ENCODE measurements around the gene GUCA1C.

The GUCA1C gene, protein sequence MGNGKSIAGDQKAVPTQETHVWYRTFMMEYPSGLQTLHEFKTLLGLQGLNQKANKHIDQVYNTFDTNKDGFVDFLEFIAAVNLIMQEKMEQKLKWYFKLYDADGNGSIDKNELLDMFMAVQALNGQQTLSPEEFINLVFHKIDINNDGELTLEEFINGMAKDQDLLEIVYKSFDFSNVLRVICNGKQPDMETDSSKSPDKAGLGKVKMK

GRCh38 chr3:108953700-108954099, at the start of gene GUCA1C:
GUCA1C (minus strand) TSS chr3:108953879; CDS start chr3:108953762, 117 bp downstream.
- Histone ChIP-seq H3K27ac (ENCODE audit: low read depth, low read length) (no peak within 1 kb of the TSS), H3K36me3 (ENCODE audit: control insufficient read depth in 1 of 2, insufficient read depth in 2 of 2, low read length in 2 of 2) (no peaks in the 10 kb centered on the region), H3K27me3 (ENCODE audit: control insufficient read depth in 1 of 2, insufficient read depth in 2 of 2, low read length in 2 of 2) (no peaks in the 10 kb centered on the region), H3K4me1 (ENCODE audit: control insufficient read depth in 1 of 2, insufficient read depth in 2 of 2, low read length in 2 of 2) (no peaks in the 10 kb centered on the region), H3K9ac (ENCODE audit: low read depth in 1 of 2, low read length in 2 of 2) (no peak within 1 kb of the TSS), H3K9me3 (ENCODE audit: control insufficient read depth in 1 of 2, low read length in 2 of 2) (no peaks in the 10 kb centered on the region), H3K4me3 (ENCODE audit: low read depth in 1 of 2, low read length in 2 of 2) (no peak within 1 kb of the TSS)

DNA sequence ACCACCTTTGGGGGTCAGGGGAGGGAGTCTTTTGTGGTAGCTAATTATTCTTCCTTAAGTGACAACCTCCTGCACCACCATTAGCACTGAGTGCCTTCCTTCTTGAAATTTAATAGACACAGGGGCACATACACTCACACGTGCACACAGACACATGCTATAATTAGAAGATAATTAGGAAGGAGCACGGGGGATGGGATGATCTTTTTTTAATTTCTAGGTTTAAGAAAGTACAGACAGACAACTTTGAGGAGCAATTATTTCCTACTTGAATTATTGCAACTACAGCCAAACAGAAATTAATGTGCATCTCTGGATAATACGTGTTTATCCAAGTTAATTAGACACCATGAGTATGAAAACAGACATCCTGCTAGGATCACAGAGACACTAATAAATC, 44.8 kb upstream of the GUCA1C start:
- Histone ChIP-seq H3K9me3 (ENCODE audit: control insufficient read depth in 1 of 2, low read length in 2 of 2) (no peaks in the 10 kb centered on the region), H3K4me1 (ENCODE audit: control insufficient read depth in 1 of 2, insufficient read depth in 2 of 2, low read length in 2 of 2) (no peaks in the 10 kb centered on the region), H3K27me3 (ENCODE audit: control insufficient read depth in 1 of 2, insufficient read depth in 2 of 2, low read length in 2 of 2) (no peaks in the 10 kb centered on the region), H3K9ac (ENCODE audit: low read depth in 1 of 2, low read length in 2 of 2) (no peak overlapping the region), H3K27ac (ENCODE audit: low read depth, low read length) (no peak overlapping the region), H3K36me3 (ENCODE audit: control insufficient read depth in 1 of 2, insufficient read depth in 2 of 2, low read length in 2 of 2) (no peaks in the 10 kb centered on the region), H3K4me3 (ENCODE audit: low read depth in 1 of 2, low read length in 2 of 2) (no peak overlapping the region)

- H3K9ac ChIP-seq (ENCODE audit: low read depth in 1 of 2, low read length in 2 of 2) = no peak overlapping the region
- no peaks in the 10 kb centered on the region for H3K36me3 ChIP-seq (ENCODE audit: control insufficient read depth in 1 of 2, insufficient read depth in 2 of 2, low read length in 2 of 2)
- no peak overlapping the region for H3K4me3 ChIP-seq (ENCODE audit: low read depth in 1 of 2, low read length in 2 of 2)
- H3K27me3 ChIP-seq (ENCODE audit: control insufficient read depth in 1 of 2, insufficient read depth in 2 of 2, low read length in 2 of 2) = no peaks in the 10 kb centered on the region
- H3K27ac ChIP-seq (ENCODE audit: low read depth, low read length) = no peak overlapping the region
- H3K9me3 ChIP-seq (ENCODE audit: control insufficient read depth in 1 of 2, low read length in 2 of 2) = no peaks in the 10 kb centered on the region
- no peaks in the 10 kb centered on the region for H3K4me1 ChIP-seq (ENCODE audit: control insufficient read depth in 1 of 2, insufficient read depth in 2 of 2, low read length in 2 of 2)
These were observed 32.2 kb upstream of the GUCA1C start for GRCh38 chr3:108985844-108986243.

GRCh38 chr3:108983051-108983450, 29.4 kb upstream of the GUCA1C start:
- no peak overlapping the region for H3K27ac ChIP-seq (ENCODE audit: low read depth, low read length)
- no peak overlapping the region for H3K9ac ChIP-seq (ENCODE audit: low read depth in 1 of 2, low read length in 2 of 2)
- H3K9me3 ChIP-seq (ENCODE audit: control insufficient read depth in 1 of 2, low read length in 2 of 2) = no peaks in the 10 kb centered on the region
- no peaks in the 10 kb centered on the region for H3K36me3 ChIP-seq (ENCODE audit: control insufficient read depth in 1 of 2, insufficient read depth in 2 of 2, low read length in 2 of 2)
- H3K27me3 ChIP-seq (ENCODE audit: control insufficient read depth in 1 of 2, insufficient read depth in 2 of 2, low read length in 2 of 2) = no peaks in the 10 kb centered on the region
- no peaks in the 10 kb centered on the region for H3K4me1 ChIP-seq (ENCODE audit: control insufficient read depth in 1 of 2, insufficient read depth in 2 of 2, low read length in 2 of 2)
- H3K4me3 ChIP-seq (ENCODE audit: low read depth in 1 of 2, low read length in 2 of 2) = no peak overlapping the region

DNA sequence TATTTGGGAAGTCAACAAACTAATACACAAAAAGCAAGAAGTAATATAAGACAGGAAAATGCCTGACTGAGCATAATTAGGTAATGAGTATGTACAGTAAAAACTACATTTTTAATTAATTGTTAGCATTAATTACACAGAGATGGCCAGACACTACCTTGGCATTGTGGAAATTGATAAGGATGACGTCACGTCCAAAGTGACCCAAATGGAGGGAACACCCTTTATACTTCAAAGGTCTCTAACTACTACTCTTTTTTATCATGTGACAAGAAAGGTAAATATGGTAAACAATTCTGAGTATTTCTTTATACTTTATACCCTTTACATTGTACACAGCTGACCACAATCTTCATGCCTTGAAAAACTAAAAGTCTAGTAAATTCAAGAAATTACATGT, 22.4 kb upstream of the GUCA1C start:
- H3K9me3 ChIP-seq (ENCODE audit: control insufficient read depth in 1 of 2, low read length in 2 of 2) = no peaks in the 10 kb centered on the region
- no peak overlapping the region for H3K27ac ChIP-seq (ENCODE audit: low read depth, low read length)
- no peak overlapping the region for H3K4me3 ChIP-seq (ENCODE audit: low read depth in 1 of 2, low read length in 2 of 2)
- H3K4me1 ChIP-seq (ENCODE audit: control insufficient read depth in 1 of 2, insufficient read depth in 2 of 2, low read length in 2 of 2) = no peaks in the 10 kb centered on the region
- no peak overlapping the region for H3K9ac ChIP-seq (ENCODE audit: low read depth in 1 of 2, low read length in 2 of 2)
- H3K36me3 ChIP-seq (ENCODE audit: control insufficient read depth in 1 of 2, insufficient read depth in 2 of 2, low read length in 2 of 2) = no peaks in the 10 kb centered on the region
- no peaks in the 10 kb centered on the region for H3K27me3 ChIP-seq (ENCODE audit: control insufficient read depth in 1 of 2, insufficient read depth in 2 of 2, low read length in 2 of 2)

DNA sequence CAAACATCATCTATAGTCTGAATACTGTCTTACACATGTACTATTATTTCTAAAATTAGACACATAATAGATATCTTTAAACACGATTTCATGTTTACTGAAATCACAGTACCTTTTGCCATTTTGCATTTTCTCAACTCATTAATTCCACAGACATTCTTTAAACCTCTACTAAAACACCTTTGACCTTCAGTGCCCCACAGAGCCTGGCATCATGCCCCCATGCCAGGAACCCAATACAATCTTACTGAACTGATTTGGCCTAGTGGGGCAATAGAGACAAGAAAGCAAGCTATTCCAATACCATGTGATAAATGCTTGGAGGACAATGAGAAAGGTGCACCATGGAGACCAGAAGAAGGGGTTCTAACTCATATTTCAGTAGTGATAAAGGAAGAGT, 19.3 kb upstream of the GUCA1C start:
- no peaks in the 10 kb centered on the region for H3K27me3 ChIP-seq (ENCODE audit: control insufficient read depth in 1 of 2, insufficient read depth in 2 of 2, low read length in 2 of 2)
- H3K36me3 ChIP-seq (ENCODE audit: control insufficient read depth in 1 of 2, insufficient read depth in 2 of 2, low read length in 2 of 2) = no peaks in the 10 kb centered on the region
- H3K4me1 ChIP-seq (ENCODE audit: control insufficient read depth in 1 of 2, insufficient read depth in 2 of 2, low read length in 2 of 2) = no peaks in the 10 kb centered on the region
- no peak overlapping the region for H3K9ac ChIP-seq (ENCODE audit: low read depth in 1 of 2, low read length in 2 of 2)
- H3K9me3 ChIP-seq (ENCODE audit: control insufficient read depth in 1 of 2, low read length in 2 of 2) = no peaks in the 10 kb centered on the region
- no peak overlapping the region for H3K4me3 ChIP-seq (ENCODE audit: low read depth in 1 of 2, low read length in 2 of 2)
- no peak overlapping the region for H3K27ac ChIP-seq (ENCODE audit: low read depth, low read length)

DNA sequence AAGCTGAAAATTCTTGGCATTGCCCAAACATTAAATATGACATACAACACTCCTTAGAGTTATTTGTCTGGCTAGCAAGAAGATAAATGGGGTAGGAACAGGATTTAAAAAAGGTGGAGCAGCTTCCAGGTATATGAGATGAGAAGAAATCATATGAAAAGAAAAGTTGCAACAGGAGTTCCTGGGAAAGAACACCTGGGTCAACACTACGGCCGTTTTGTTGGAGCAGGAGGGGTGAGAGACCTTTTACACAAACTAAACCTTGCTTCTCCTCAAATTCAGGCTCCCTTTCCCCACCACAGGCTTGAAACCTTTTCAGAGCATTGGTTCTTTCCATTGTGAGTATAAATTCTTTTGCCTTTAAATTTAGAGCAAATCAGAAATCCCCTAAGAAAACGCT, 18.8 kb upstream of the GUCA1C start:
- no peaks in the 10 kb centered on the region for H3K27me3 ChIP-seq (ENCODE audit: control insufficient read depth in 1 of 2, insufficient read depth in 2 of 2, low read length in 2 of 2)
- no peaks in the 10 kb centered on the region for H3K4me1 ChIP-seq (ENCODE audit: control insufficient read depth in 1 of 2, insufficient read depth in 2 of 2, low read length in 2 of 2)
- no peaks in the 10 kb centered on the region for H3K36me3 ChIP-seq (ENCODE audit: control insufficient read depth in 1 of 2, insufficient read depth in 2 of 2, low read length in 2 of 2)
- no peaks in the 10 kb centered on the region for H3K9me3 ChIP-seq (ENCODE audit: control insufficient read depth in 1 of 2, low read length in 2 of 2)
- H3K27ac ChIP-seq (ENCODE audit: low read depth, low read length) = no peak overlapping the region
- H3K9ac ChIP-seq (ENCODE audit: low read depth in 1 of 2, low read length in 2 of 2) = no peak overlapping the region
- no peak overlapping the region for H3K4me3 ChIP-seq (ENCODE audit: low read depth in 1 of 2, low read length in 2 of 2)

GRCh38 chr3:108970561-108970960, 16.9 kb upstream of the GUCA1C start:
- no peaks in the 10 kb centered on the region for H3K27me3 ChIP-seq (ENCODE audit: control insufficient read depth in 1 of 2, insufficient read depth in 2 of 2, low read length in 2 of 2)
- H3K4me1 ChIP-seq (ENCODE audit: control insufficient read depth in 1 of 2, insufficient read depth in 2 of 2, low read length in 2 of 2) = no peaks in the 10 kb centered on the region
- H3K9ac ChIP-seq (ENCODE audit: low read depth in 1 of 2, low read length in 2 of 2) = no peak overlapping the region
- no peak overlapping the region for H3K27ac ChIP-seq (ENCODE audit: low read depth, low read length)
- no peaks in the 10 kb centered on the region for H3K36me3 ChIP-seq (ENCODE audit: control insufficient read depth in 1 of 2, insufficient read depth in 2 of 2, low read length in 2 of 2)
- no peak overlapping the region for H3K4me3 ChIP-seq (ENCODE audit: low read depth in 1 of 2, low read length in 2 of 2)
- no peaks in the 10 kb centered on the region for H3K9me3 ChIP-seq (ENCODE audit: control insufficient read depth in 1 of 2, low read length in 2 of 2)

- H3K27ac ChIP-seq (ENCODE audit: low read depth, low read length) = no peak overlapping the region
- no peaks in the 10 kb centered on the region for H3K27me3 ChIP-seq (ENCODE audit: control insufficient read depth in 1 of 2, insufficient read depth in 2 of 2, low read length in 2 of 2)
- no peaks in the 10 kb centered on the region for H3K9me3 ChIP-seq (ENCODE audit: control insufficient read depth in 1 of 2, low read length in 2 of 2)
- H3K9ac ChIP-seq (ENCODE audit: low read depth in 1 of 2, low read length in 2 of 2) = no peak overlapping the region
- no peak overlapping the region for H3K4me3 ChIP-seq (ENCODE audit: low read depth in 1 of 2, low read length in 2 of 2)
- no peaks in the 10 kb centered on the region for H3K36me3 ChIP-seq (ENCODE audit: control insufficient read depth in 1 of 2, insufficient read depth in 2 of 2, low read length in 2 of 2)
- H3K4me1 ChIP-seq (ENCODE audit: control insufficient read depth in 1 of 2, insufficient read depth in 2 of 2, low read length in 2 of 2) = no peaks in the 10 kb centered on the region
These were observed 13.1 kb upstream of the GUCA1C start for GRCh38 chr3:108966773-108967172.

GRCh38 chr3:108959017-108959416, 5.3 kb upstream of the GUCA1C start:
- H3K27ac ChIP-seq (ENCODE audit: low read depth, low read length) = no peak overlapping the region
- H3K4me3 ChIP-seq (ENCODE audit: low read depth in 1 of 2, low read length in 2 of 2) = no peak overlapping the region
- H3K36me3 ChIP-seq (ENCODE audit: control insufficient read depth in 1 of 2, insufficient read depth in 2 of 2, low read length in 2 of 2) = no peaks in the 10 kb centered on the region
- H3K27me3 ChIP-seq (ENCODE audit: control insufficient read depth in 1 of 2, insufficient read depth in 2 of 2, low read length in 2 of 2) = no peaks in the 10 kb centered on the region
- no peaks in the 10 kb centered on the region for H3K4me1 ChIP-seq (ENCODE audit: control insufficient read depth in 1 of 2, insufficient read depth in 2 of 2, low read length in 2 of 2)
- no peak overlapping the region for H3K9ac ChIP-seq (ENCODE audit: low read depth in 1 of 2, low read length in 2 of 2)
- H3K9me3 ChIP-seq (ENCODE audit: control insufficient read depth in 1 of 2, low read length in 2 of 2) = no peaks in the 10 kb centered on the region

DNA sequence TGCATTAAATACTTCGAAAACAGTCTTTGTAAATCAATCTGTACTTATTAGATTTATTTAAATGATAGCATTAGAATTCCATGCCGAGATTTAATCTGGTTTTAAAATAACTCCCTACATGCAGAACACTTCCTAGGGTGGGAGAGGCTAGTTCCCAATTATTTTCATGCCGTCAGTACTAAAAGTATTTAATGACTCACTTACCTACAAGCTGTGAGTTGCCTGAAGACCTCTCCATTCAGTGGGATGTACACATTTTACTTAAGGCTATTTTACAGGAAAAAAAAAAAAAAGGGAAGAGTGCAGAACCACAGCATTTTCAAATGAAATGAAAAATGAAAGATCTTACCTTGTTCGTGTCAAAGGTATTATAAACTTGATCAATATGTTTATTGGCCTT, 469 bp downstream of the GUCA1C start:
- Histone ChIP-seq H3K36me3 (ENCODE audit: control insufficient read depth in 1 of 2, insufficient read depth in 2 of 2, low read length in 2 of 2) (no peaks in the 10 kb centered on the region), H3K27me3 (ENCODE audit: control insufficient read depth in 1 of 2, insufficient read depth in 2 of 2, low read length in 2 of 2) (no peaks in the 10 kb centered on the region), H3K4me1 (ENCODE audit: control insufficient read depth in 1 of 2, insufficient read depth in 2 of 2, low read length in 2 of 2) (no peaks in the 10 kb centered on the region), H3K4me3 (ENCODE audit: low read depth in 1 of 2, low read length in 2 of 2) (no peak overlapping the region), H3K9me3 (ENCODE audit: control insufficient read depth in 1 of 2, low read length in 2 of 2) (no peaks in the 10 kb centered on the region), H3K9ac (ENCODE audit: low read depth in 1 of 2, low read length in 2 of 2) (no peak overlapping the region), H3K27ac (ENCODE audit: low read depth, low read length) (no peak overlapping the region)
